Measurements from ENCODE around the gene SERPINH1.

SERPINH1 gene

DNA sequence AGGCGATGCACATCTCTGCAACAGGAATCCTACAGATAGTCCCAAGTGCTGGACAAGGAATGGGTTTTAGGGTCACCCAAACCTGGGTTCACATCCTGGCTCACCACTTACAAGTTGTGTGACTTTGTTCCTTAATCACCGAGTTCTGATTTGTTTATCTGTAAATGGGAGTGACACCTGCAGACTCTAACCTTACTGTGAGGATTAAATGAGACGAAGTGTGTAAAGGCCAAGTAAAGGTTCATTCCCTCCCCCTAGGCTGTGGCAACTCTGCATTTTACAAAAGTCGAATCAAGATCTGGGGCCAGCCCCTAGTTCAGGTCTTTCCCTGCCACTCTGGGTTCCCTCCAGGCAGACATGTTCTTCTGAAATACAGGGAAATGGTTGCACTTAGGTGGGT lies 34.9 kb downstream of the SERPINH1 start:
- no peak for DNase-seq (ENCODE audit: low read depth in 2 of 2)

DNA sequence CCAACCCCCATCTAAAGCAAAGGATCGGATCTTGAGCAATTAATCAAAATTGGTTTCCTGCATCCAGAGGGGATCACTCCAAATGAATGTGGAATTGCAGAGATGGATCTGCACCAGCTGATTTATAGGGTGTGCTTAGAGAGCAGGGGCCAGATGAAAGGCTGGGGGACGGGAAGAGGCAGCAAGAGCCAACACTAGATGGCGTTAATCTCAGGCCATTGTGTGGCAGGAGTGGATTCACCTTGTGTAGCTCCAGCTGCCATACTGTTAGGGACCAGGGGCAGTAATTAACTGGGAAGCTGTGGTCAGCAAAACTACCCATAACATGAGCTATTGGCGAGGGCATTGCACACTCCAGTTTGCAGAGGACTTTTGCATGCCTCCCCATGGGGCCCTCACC lies 35.6 kb downstream of the SERPINH1 start:
- no peak for DNase-seq (ENCODE audit: low read depth in 2 of 2)

DNA sequence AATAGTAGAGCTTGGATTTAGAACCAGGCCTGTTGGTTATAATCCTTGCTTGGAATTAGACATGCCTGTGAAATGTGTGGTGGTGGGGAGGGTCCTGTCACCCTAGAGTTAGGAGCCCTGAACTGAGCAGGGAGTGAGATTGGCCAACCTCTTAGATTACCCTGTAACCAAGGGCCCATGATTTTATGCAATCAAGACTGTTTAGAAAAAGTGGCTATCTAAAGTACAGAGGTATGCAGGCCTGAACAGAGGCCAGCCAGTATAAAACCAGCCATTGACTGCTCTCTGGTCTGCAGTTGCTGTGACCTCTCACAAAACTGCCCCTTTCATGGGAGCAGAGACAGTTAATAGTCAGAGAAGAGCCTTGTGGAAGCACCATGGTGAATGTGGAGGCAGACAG lies 36.2 kb downstream of the SERPINH1 start:
- DNase-seq (ENCODE audit: low read depth in 2 of 2), result no peak

DNA sequence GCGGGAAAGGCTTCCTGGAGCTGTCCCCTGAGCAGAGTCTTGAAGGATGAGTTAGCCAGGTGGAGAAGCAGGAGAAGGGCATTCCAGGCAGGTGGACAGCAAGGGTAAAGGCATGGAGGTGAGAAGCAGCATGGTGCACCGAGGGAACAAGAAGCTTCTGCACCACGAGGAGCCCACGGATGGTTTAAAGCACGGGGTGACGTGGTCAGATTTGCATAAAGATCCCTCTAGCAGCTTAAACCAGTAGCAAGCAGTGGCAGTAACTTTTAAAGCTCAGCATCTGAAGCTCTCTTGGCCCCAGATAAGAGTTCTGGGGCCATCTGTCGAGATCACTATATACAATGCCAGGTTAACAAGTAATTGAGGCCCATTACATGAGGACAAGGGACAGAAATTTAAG lies 36.8 kb downstream of the SERPINH1 start:
- DNase-seq (ENCODE audit: low read depth in 2 of 2), result no peak

DNA sequence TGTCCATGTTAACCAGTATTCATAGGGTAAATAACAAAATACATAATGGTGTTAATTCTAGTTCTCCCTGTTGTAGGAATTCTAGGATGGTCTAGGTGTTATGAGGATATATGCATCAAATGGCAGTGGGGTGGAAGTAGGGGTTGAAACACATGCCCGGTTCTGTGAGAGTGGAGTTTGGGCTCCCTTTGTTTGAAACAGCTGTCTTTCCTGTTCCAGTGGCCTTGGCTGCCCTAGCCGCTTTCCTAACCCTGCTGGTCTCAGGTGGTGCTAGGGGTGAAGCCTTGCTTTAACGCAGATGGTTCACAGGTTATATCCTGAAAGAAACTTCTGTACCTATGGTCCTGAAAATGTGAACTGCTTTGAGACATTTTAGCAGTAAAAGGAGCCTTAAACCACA lies 38.3 kb downstream of the SERPINH1 start:
- no peak for DNase-seq (ENCODE audit: low read depth in 2 of 2)

DNA sequence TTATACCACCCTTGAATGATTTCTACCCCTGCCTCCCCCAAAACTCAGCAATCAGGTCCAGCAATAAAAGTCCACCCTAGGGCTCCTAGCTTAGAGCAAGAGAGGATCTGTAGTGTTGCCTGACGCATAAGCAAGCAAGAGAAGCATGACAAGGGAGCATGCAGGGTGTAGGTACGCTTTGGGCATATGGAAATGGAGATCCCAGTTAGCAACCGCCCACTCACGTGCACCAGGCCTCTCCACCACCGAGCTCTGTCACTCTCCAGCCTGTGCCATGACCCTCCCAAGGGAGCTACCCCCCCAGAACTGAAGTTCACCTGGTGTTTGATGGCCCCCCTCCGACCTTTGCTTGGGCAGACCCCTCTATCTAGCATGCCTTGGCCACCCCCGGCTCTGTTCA lies 39.4 kb downstream of the SERPINH1 start:
- DNase-seq (ENCODE audit: low read depth in 2 of 2), result no peak

DNA sequence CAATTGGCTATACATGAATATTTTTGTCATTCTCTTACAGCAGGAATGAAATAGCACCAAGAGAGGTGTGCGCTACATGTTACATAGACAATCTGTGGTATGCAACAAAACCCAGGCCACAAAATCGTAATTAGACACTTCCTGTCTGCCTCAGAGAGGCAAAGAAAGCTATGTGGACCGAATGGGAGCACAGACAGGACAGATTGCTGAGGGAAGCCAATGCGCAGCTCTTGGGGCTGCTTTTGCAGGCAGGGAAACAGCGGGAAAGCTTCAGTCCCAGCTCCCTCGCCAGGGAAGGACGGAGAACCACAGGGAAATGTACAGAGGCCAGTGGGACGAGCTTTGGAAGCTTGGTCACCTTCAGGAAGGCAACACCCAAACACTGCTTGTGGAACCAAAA lies 40.9 kb downstream of the SERPINH1 start:
- DNase-seq (ENCODE audit: low read depth in 2 of 2), result no peak

DNA sequence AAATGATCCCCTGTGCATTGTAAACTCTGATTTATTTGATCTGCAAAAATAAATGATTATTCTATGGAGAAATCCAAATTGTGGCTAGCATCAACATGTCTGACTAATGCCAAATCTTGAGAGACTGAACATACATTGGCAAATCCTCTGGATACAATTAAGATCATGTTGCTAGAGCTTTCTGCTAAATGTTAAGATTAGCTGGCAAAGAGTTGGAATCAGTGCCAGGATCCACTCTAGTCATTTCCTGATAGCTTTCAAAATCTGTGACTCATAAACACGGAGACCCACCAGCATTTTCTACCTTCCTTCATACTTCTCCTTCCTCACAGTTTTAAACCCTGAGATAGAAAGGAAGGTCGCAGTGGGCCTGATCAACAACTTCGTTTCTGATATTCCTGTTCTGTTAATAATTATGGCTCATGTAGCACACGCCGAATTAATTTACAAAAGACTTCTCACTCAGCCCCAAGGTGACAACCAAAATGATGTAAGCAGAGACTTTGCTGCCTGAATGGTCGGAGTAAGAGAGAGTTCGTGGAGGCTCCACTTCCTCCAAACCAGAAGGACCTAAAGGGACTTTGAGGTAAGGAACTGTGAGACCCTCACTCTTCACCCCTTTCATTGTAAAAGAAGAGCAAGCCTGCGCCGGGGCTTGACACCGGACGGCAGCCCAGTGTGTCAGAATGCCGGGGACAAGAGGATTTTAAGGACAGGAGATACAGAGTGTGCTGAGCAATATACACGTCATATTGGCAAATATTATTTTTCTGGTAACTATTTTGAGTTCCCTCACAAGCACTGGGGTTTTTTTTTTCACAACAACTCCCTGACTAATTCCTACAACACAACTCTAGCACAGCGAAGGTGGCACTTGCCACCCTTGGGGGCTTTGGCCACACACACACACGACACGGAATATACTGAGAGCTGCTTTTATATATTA lies 42.0 kb downstream of the SERPINH1 start:
- DNase-seq (ENCODE audit: low read depth in 2 of 2), result no peak

DNA sequence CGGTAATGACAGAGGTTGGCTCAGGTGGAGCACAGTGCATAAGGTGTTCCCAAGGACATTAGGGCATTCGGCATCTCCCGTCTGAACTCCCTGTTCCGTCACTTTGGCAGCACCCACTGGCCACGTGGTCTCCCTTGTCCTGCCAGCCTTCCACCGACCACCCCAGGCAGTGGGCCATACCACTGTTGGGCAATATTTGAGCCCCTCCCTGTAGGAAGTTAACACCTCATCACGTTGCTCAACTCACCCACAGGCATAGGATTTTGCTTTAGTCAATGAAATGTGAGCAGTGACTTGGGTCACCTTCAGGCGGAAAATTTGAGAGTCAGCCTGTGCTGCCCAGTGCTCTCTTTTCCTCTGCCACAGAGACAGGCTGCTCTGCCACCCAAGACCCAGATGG lies 44.0 kb downstream of the SERPINH1 start:
- no peak for DNase-seq (ENCODE audit: low read depth in 2 of 2)

DNA sequence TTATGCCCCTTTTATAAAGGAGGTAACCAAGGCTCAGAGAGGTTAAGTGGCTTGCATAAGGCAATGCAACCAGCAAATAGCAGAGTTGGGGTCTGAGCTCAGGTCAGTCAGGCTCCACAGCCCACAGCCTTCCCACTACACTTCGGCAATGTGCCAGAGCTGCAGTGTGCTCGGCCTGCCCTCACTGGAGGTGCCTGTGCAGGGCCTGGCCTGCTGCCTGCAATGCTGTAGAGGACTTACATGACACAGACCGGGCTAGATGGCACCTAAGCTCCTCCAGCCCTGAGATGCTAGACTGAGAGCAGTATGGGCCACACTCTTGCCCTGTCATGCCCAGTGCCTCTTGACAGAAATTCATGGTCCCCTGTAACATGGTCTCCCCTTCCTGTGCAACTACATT lies 49.8 kb downstream of the SERPINH1 start:
- no peak for DNase-seq (ENCODE audit: low read depth in 2 of 2)

DNA sequence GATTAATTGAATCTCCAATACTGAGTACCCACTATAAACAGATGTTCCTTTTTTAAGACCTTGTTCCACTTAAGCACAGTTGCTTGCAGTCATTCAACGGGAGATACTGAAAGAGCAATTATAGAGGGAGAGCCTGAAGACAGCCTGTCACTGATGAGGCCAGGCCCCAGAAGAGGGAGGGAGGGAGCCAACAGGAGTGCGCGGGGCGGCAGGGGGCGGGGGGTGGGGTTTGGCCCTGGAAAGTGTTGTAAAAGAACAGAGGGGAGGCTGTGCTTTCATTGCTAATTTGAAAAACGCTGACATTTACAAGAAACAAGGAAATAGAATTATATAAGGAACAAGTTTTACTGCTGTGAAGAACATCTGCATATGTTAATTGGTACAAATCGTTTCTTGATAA lies 53.7 kb downstream of the SERPINH1 start:
- DNase-seq (ENCODE audit: low read depth in 2 of 2), result no peak

DNA sequence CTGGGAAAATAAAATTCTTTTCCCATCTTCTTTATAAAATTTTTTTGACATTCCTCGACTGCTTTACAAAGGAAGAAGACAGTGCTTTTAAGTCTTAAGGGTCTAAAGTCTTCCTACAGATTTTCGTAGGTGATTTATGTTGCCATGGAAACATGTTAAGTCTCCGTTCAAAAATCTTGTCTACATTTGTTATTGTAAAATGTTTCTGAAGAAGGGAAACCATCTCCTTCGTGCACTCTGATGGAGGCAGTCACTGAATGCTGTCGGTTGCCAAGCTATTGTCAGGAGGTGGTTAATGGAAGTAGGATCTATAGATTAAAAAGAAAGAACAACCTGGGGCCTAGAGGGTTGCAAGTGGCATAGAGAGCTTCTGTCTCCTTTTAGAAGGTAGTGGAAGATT lies 54.2 kb downstream of the SERPINH1 start:
- DNase-seq (ENCODE audit: low read depth in 2 of 2), result no peak

Data from stimulated activated CD4-positive, alpha-beta T cell treated with anti-CD3 and anti-CD28 coated beads, Interleukin-12 subunit alpha, Interleukin-12 subunit beta, amount 100 ng/mL, for 24 hours (primary cell).